ENCODE results near the gene MATK. TPM values are rescaled to one million over a fixed set of nuclear protein-coding genes. Genes with fewer than 3 reads are reported as not detected.

MATK gene
- polyA plus RNA-seq, 1 donor from 2014 or later: 2.6 TPM

GRCh38 chr19:3775831-3776230 lies 10.3 kb downstream of the MATK start:
- Histone ChIP-seq H3K27me3 (ENCODE audit: insufficient read depth, low read depth, low read length) (no peaks in the 10 kb centered on the region), H4K20me1 (ENCODE audit: insufficient read depth) (no peaks in the 10 kb centered on the region), H2AFZ (ENCODE audit: low read depth, low read length) (no peak overlapping the region), H3K9me3 (ENCODE audit: low read length) (no peaks in the 10 kb centered on the region), H3K36me3 (ENCODE audit: insufficient read depth, low read length) (no peaks in the 10 kb centered on the region), H3K9ac (ENCODE audit: low read length) (no peak overlapping the region), H3K27ac (ENCODE audit: low read length) (no peak overlapping the region), H3K9me2 (ENCODE audit: insufficient read depth, low read length) (no peaks in the 10 kb centered on the region), H3K4me2 (ENCODE audit: low read length) (no peak overlapping the region), H3K79me2 (replicated peaks; ENCODE audit: insufficient read depth, low read length) (no peaks in the 10 kb centered on the region), H3K4me3 (ENCODE audit: low read length) (no peak overlapping the region), H3F3A (ENCODE audit: insufficient read depth, low read length, poor library complexity, severe bottlenecking) (no peaks in the 10 kb centered on the region)
- no peak for TF ChIP-seq EP300 (conservative IDR thresholded peaks at IDR 0.05; ENCODE audit: poor library complexity, severe bottlenecking)
- no peak for TF ChIP-seq RAD21 (conservative IDR thresholded peaks at IDR 0.05)

GRCh38 chr19:3775374-3775711 lies 10.8 kb downstream of the MATK start:
- Histone ChIP-seq H3F3A (ENCODE audit: insufficient read depth, low read length, poor library complexity, severe bottlenecking) (no peaks in the 10 kb centered on the region), H3K36me3 (ENCODE audit: insufficient read depth, low read length) (no peaks in the 10 kb centered on the region), H4K20me1 (ENCODE audit: insufficient read depth) (no peaks in the 10 kb centered on the region), H2AFZ (ENCODE audit: low read depth, low read length) (no peak overlapping the region), H3K27me3 (ENCODE audit: insufficient read depth, low read depth, low read length) (no peaks in the 10 kb centered on the region), H3K9ac (ENCODE audit: low read length) (no peak overlapping the region), H3K27ac (ENCODE audit: low read length) (no peak overlapping the region), H3K79me2 (replicated peaks; ENCODE audit: insufficient read depth, low read length) (no peaks in the 10 kb centered on the region), H3K4me3 (ENCODE audit: low read length) (no peak overlapping the region), H3K4me2 (ENCODE audit: low read length) (no peak overlapping the region), H3K9me2 (ENCODE audit: insufficient read depth, low read length) (no peaks in the 10 kb centered on the region), H3K9me3 (ENCODE audit: low read length) (no peaks in the 10 kb centered on the region)
- TF ChIP-seq POLR2AphosphoS5 (IDR thresholded peaks at IDR 0.05) (no peak), TAF1 (IDR thresholded peaks at IDR 0.05; ENCODE audit: low read depth) (no peak), REST (IDR thresholded peaks at IDR 0.05; ENCODE audit: borderline replicate concordance) (no peak), MXI1 (conservative IDR thresholded peaks at IDR 0.05; ENCODE audit: poor library complexity, severe bottlenecking) (no peak), EZH2 (IDR thresholded peaks at IDR 0.05; ENCODE audit: borderline replicate concordance, insufficient read depth, low read length, poor library complexity, severe bottlenecking) (no peak), EP300 (conservative IDR thresholded peaks at IDR 0.05; ENCODE audit: poor library complexity, severe bottlenecking) (no peak), SMC3 (conservative IDR thresholded peaks at IDR 0.05; ENCODE audit: poor library complexity) (no peak), CTCF (IDR thresholded peaks at IDR 0.05; ENCODE audit: poor library complexity, severe bottlenecking) (no peak), RAD21 (conservative IDR thresholded peaks at IDR 0.05) (no peak)

All from neural cell (in vitro differentiated cells).